GM12878 (cell line): ENCODE results near the gene HMGCL. TPM values are rescaled to one million over a fixed set of nuclear protein-coding genes. Genes with fewer than 3 reads are reported as not detected.

ENCODE experiments used
- ATF2 ChIP-seq: IDR thresholded peaks from 2 replicates; pipeline ENCODE4 v1.6.1; 2012; ENCODE audit warnings: low read length, inconsistent platforms
- ATF7 ChIP-seq: fragments of 450-650 bp; IDR thresholded peaks from 2 replicates; pipeline ENCODE4 v1.6.1; 2016; ENCODE audit warnings: low read depth, mild to moderate bottlenecking
- BCL11A ChIP-seq: IDR thresholded peaks from 2 replicates; pipeline ENCODE4 v1.6.1; 2011; ENCODE audit warnings: low read depth, low read length
- DPF2 ChIP-seq: fragments of 450-650 bp; IDR thresholded peaks from 2 replicates; pipeline ENCODE4 v1.6.1; 2017; ENCODE audit warnings: mild to moderate bottlenecking
- EP300 ChIP-seq, 2 experiments: fragments of 150-350 bp in 1 of 2; IDR thresholded peaks; 2 replicates each; pipeline ENCODE4 v1.6.1; 2011 to 2012; ENCODE audit warnings: low read depth in 2 of 2, low read length in 2 of 2, borderline replicate concordance in 1 of 2, improper control_type of control experiment in 1 of 2, inconsistent platforms in 1 of 2; ENCODE audit not compliant: control insufficient read depth in 1 of 2
- IKZF1 ChIP-seq: fragments of 450-650 bp; conservative IDR thresholded peaks from 2 replicates; pipeline ENCODE4 v1.6.1; 2017; ENCODE audit warnings: antibody characterized with exemption, mild to moderate bottlenecking
- JUNB ChIP-seq: IDR thresholded peaks from 2 replicates; pipeline ENCODE4 v1.6.1; 2016; ENCODE audit warnings: antibody characterized with exemption, mild to moderate bottlenecking
- JUND ChIP-seq: IDR thresholded peaks from 2 replicates; pipeline ENCODE4 v1.6.1; 2012; ENCODE audit warnings: low read depth, mild to moderate bottlenecking, low read length, improper control_type of control experiment, moderate library complexity
- MLLT1 ChIP-seq: fragments of 450-650 bp; IDR thresholded peaks from 2 replicates; pipeline ENCODE4 v1.6.1; 2016; ENCODE audit warnings: mild to moderate bottlenecking
- NFYB ChIP-seq: IDR thresholded peaks from 2 replicates; pipeline ENCODE4 v1.6.1; 2011; ENCODE audit warnings: low read depth, mild to moderate bottlenecking, low read length, improper control_type of control experiment, moderate library complexity; ENCODE audit not compliant: insufficient read depth
- PBX3 ChIP-seq: IDR thresholded peaks from 2 replicates; pipeline ENCODE4 v1.6.1; 2011; ENCODE audit warnings: mild to moderate bottlenecking, low read depth, low read length, moderate library complexity; ENCODE audit not compliant: insufficient replicate concordance
- PML ChIP-seq: IDR thresholded peaks from 2 replicates; pipeline ENCODE4 v1.6.1; 2012; ENCODE audit warnings: low read length, inconsistent platforms
- POLR2A ChIP-seq: IDR thresholded peaks from 2 replicates; pipeline ENCODE4 v1.6.1; 2011; ENCODE audit warnings: low read depth, mild to moderate bottlenecking, low read length
- POU2F2 ChIP-seq: IDR thresholded peaks from 3 replicates; pipeline ENCODE4 v1.6.1; 2011; ENCODE audit warnings: low read depth, mild to moderate bottlenecking, low read length, borderline replicate concordance
- RAD51 ChIP-seq: fragments of 450-650 bp; IDR thresholded peaks from 2 replicates; pipeline ENCODE4 v1.6.1; 2016; ENCODE audit warnings: moderate library complexity, mild to moderate bottlenecking, inconsistent platforms
- SKIL ChIP-seq: fragments of 450-650 bp; IDR thresholded peaks from 2 replicates; pipeline ENCODE4 v1.6.1; 2017; ENCODE audit warnings: mild to moderate bottlenecking, low read depth, inconsistent platforms; ENCODE audit not compliant: poor library complexity, severe bottlenecking
- SMAD1 ChIP-seq: fragments of 450-650 bp; IDR thresholded peaks from 2 replicates; pipeline ENCODE4 v1.6.1; 2018; ENCODE audit warnings: mild to moderate bottlenecking, low read depth; ENCODE audit not compliant: partially characterized antibody
- SP1 ChIP-seq: IDR thresholded peaks from one replicate; pipeline ENCODE4 v1.6.1; 2011; ENCODE audit warnings: low read depth, low read length
- STAT3 ChIP-seq: IDR thresholded peaks from 2 replicates; pipeline ENCODE4 v1.6.1; 2011; ENCODE audit warnings: low read depth, low read length, improper control_type of control experiment
- SUPT20H ChIP-seq: IDR thresholded peaks from 2 replicates; pipeline ENCODE4 v1.6.1; 2011; ENCODE audit warnings: low read depth, mild to moderate bottlenecking, low read length, moderate library complexity, borderline replicate concordance; ENCODE audit not compliant: control insufficient read depth
- TAF1 ChIP-seq: IDR thresholded peaks from 2 replicates; pipeline ENCODE4 v1.6.1; 2011; ENCODE audit warnings: mild to moderate bottlenecking, low read depth, low read length, borderline replicate concordance
- TBL1XR1 ChIP-seq: IDR thresholded peaks from 2 replicates; pipeline ENCODE4 v1.6.1; 2012; ENCODE audit warnings: low read depth, low read length, improper control_type of control experiment
- TCF12 ChIP-seq: IDR thresholded peaks from 2 replicates; pipeline ENCODE4 v1.6.1; 2011; ENCODE audit warnings: low read depth, mild to moderate bottlenecking, low read length
- TCF7 ChIP-seq: IDR thresholded peaks from 2 replicates; pipeline ENCODE4 v1.6.1; 2014; ENCODE audit warnings: antibody characterized with exemption, borderline replicate concordance
- YBX1 ChIP-seq: fragments of 450-650 bp; IDR thresholded peaks from 2 replicates; pipeline ENCODE4 v1.6.1; 2016; ENCODE audit warnings: antibody characterized with exemption
- ZNF274 ChIP-seq: IDR thresholded peaks from one replicate; pipeline ENCODE4 v1.8.0; 2011; ENCODE audit not compliant: insufficient read length, insufficient read depth
- ZZZ3 ChIP-seq: IDR thresholded peaks from 2 replicates; pipeline ENCODE4 v1.6.1; 2011; ENCODE audit warnings: low read depth; ENCODE audit not compliant: control insufficient read depth, insufficient read length
- polyA plus RNA-seq, 11 experiments: library from polyadenylated mRNA; depleted of rRNA in 4 of 11; unstranded in 6 of 11; stranded (reverse) in 5 of 11; fragments of >200 nt; fragmentation: Nextera tagmentation in 4 of 11; fragmentation: Illumina TruSeq in 1 of 11; extraction: Ambion mirVana in 4 of 11; extraction: Trizol in 1 of 11; gene quantifications; 1 replicate in 1 of 11; 2 replicates in 10 of 11; pipeline versions ENCODE4 v1.2.1 to v1.2.3, GENCODE V29; 2011 to 2016; ENCODE audit warnings: inconsistent platforms in 2 of 11, missing spikeins in 2 of 11, low read depth in 1 of 11
- total RNA-seq, 4 experiments: library from RNA; depleted of rRNA in 3 of 4; stranded (reverse); fragments of >200 nt in 3 of 4; fragmentation: Illumina TruSeq in 1 of 4; extraction: Trizol in 1 of 4; gene quantifications; 2 replicates each; pipeline versions ENCODE4 v1.2.1 to v1.2.3, GENCODE V29; 2013 to 2021

Gene HMGCL
- total and polyA plus RNA-seq, 10 of the 15 experiments (the other 5 are each of a cell fraction or from before 2014, with no cell fraction given): 29.4 to 127 (median 36.4) TPM

GRCh38 chr1:23777979-23778814 is 47.0 kb downstream of the HMGCL start, which contains the start of gene PITHD1 (continued):
- TF ChIP-seq JUNB (no peak), IKZF1 (peak; percentile 60), TBL1XR1 (no peak), TCF12 (peak; percentile 42; the same call in 1 of the 2 replicates), PML (peak; percentile 58; the same call in 1 of the 2 replicates), SMAD1 (no peak), NFYB (no peak), EP300 (IDR thresholded peaks at IDR 0.05; ENCODE audit: borderline replicate concordance in 1 of 2, control insufficient read depth in 1 of 2, low read depth in 2 of 2, low read length in 2 of 2) (no peak), ATF7 (no peak), SP1 (no peak), SKIL (no peak), ZNF274 (no peak), STAT3 (no peak), ZZZ3 (no peak), PBX3 (no peak), YBX1 (no peak), TAF1 (peak; percentile 63), SUPT20H (no peak), TCF7 (no peak), ATF2 (no peak), JUND (no peak), DPF2 (peak; percentile 64; the same call in 1 of the 2 replicates), MLLT1 (no peak), POLR2A (peak; percentile 98), POU2F2 (no peak), BCL11A (no peak), RAD51 (no peak)
